CD4-positive, alpha-beta T cell treated with Interleukin-10 for 1 hour (primary cell): ENCODE results near the gene FAM184B.
A peak's percentile ranks its signal among the peaks of the same experiment; 100 is the strongest.

Experiments
- DNase-seq: peaks from one replicate; pipeline ENCODE4 v3.0.0-alpha.2; 2020

The FAM184B gene

DNA sequence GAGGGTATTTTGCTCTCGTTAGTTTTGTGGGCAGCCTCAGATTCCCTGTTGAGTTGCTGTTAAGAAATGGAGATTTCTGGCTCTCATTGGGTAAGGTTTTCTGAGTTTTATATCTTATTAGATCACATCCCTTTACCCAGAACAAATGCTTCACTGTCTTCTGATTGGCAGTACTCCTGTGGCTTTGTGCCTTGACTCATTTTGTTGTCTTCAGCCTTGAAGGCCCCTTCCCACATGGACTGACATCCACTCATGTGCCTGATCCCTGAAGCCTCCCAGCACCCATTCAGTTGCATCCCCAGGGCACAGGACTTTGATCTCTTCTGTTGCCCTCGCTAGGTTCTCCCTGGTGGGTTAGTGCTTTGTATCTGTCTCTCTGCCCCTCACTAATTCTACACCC, 156.6 kb downstream of the FAM184B start:
- no peak for DNase-seq

GRCh38 chr4:17623451-17624001, 157.9 kb downstream of the FAM184B start:
- no peak for DNase-seq

- DNase-seq = no peak
Measured at GRCh38 chr4:17619416-17620105, 161.9 kb downstream of the FAM184B start.

DNA sequence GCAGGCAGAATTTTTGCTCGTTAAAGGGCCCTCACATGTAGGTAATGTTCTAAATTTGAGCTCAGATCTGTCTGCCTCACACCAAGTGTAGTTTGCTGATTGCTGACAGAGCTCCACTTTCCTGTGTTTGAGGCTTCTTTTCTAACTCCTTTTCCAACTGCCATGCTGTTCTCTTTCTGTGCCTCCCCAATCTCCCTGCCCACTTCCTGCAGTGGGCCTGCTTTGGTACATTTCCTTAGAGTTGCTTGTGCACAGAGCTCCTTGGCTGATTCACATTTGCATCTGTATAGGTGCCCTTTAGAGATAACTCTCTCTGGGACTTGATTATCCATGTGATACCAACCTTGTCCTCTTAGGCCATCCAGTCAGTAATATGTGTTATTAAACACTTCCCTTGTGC, 162.5 kb downstream of the FAM184B start:
- no peak for DNase-seq

- DNase-seq = no peak
Measured at GRCh38 chr4:17616283-17616682, 165.1 kb downstream of the FAM184B start.

GRCh38 chr4:17614416-17615299, 166.8 kb downstream of the FAM184B start, which contains the start of gene MED28:
TSS of gene MED28 (plus strand) at chr4:17614641. CDS start at chr4:17614655, 14 bp downstream.
- DNase-seq = peak; percentile 96

- DNase-seq = peak; percentile 30
Measured at GRCh38 chr4:17613761-17614415, 167.5 kb downstream of the FAM184B start.

DNA sequence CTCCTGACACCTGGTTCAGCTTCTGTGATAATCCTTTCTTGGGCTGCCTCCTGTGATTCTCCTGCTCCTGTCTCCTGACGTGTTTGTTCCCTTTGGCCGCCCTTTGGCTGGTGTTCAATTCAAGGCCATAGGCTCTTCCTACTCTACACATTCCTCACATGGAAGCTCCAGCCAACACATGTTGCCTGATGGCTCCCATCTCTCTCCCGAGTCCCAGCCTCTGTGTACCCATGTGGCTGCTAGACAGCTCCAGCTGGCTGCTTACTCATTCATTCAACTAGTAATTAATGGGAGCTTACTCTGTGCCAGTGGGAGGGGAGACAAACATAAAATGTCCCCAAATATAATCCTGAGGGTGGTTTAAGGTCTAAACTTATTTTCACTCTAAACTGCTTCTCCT, 176.2 kb downstream of the FAM184B start:
- no peak for DNase-seq

- no peak for DNase-seq
Measured at GRCh38 chr4:17599826-17600225, 181.6 kb downstream of the FAM184B start.

- no peak for DNase-seq
Measured at GRCh38 chr4:17597517-17597916, 183.9 kb downstream of the FAM184B start.

DNA sequence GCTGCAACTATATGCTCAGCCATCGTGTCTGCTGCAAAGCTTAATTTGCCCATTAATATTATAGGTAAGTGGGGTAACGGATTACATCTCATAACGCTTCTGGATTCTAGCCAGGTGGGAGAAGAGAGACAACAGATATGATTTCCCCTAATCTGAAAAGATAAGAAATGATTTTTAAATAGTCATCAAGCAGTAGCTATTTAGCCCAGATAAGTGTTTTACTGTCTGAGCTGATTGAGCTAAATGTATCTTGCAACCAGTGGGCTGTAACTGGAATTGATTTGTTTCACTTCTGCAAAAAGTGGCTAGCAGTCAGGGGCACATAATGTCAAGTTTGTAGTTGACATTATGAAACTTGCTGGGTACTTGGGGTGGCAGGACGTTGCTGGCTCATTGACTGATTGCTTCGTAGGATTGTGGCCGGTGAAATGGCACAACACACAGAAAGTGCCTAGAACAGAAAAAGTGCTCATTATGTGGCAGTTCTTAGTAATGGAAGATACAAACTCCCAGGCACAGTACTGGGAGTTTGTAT, 185.9 kb downstream of the FAM184B start:
- no peak for DNase-seq

GRCh38 chr4:17589355-17589754, 192.1 kb downstream of the FAM184B start:
- DNase-seq = no peak

- DNase-seq = no peak
Measured at GRCh38 chr4:17587094-17587822, 194.2 kb downstream of the FAM184B start.

DNA sequence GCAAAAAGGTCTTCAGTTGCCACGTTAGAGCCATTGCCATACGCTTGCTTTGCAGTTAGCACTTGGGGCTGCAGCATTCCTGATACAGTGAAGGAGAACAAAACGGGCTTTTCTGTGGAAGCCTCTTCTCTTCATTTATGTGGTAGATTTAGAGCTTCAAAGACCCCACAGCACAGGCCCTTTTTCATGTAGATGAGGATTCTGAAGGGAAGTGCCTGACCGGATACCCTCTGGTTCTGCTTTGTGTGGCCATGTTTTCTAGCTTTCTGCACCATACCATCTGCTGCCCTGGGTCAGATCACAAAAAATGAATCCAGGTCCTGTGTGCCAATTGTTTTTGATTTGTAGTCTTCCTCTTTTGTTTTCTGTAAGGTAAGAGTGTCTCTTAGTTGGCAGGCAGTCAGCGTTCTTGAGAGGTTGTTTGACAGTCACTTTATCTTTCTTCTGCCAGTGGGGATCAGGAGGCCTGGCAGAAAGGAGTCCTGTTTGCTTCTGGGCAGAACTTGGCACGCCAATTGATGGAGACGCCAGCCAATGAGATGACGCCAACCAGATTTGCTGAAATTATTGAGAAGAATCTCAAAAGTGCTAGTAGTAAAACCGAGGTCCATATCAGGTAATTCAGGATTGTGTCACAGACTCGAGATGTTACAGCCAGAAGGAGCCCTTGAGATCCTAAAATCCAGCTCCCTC, 196.8 kb downstream of the FAM184B start:
- DNase-seq = no peak

DNA sequence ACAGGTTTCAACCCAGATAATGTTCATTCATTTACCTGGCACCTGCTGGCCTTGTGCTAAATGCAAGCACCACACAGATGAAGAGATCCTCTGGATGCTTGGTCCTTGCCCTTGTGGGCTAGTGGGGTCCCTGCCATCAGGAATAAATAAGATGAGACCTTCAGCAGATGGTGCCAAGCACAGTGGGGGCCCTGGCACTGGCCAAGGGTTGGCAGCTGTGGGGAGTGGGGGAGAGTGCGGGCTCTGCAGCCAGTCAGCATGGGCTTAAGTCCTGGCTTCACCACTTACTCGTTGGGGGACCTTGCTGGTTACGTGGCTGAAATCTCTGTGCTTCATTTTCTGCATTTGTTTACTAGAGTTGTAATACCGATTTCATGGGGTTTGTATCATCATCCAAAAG, 197.5 kb downstream of the FAM184B start:
- DNase-seq = no peak

- DNase-seq = no peak
Measured at GRCh38 chr4:17583276-17583675, 198.1 kb downstream of the FAM184B start.

DNA sequence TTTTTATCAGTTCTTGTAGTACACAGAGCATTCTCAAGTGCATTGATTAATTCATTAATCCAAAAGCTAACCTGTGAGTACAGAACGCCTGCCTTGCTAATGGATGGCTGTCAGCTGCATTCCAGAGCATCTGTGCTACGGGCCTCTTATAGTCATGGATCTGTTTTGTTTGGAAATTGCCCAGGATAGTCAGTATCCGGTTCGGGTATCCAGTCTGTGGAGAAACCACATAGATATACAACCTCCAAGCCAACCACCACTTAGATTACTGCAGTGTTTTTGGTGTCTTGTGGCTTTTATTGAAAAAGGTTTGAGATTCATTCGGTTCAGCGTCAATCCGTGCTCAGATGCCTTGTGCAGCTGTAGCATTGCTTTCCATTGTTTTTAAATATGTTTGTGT, 200.5 kb downstream of the FAM184B start:
- DNase-seq = no peak
